Liver (tissue), 9 donors: Measurements from ENCODE around the gene GP1BB. TPM values are rescaled to one million over a fixed set of nuclear protein-coding genes. Genes with fewer than 3 reads are reported as not detected.

Experiments used
- DNase-seq: peaks from one replicate; pipeline ENCODE4 v3.0.0-alpha.2; 2017; ENCODE audit warnings: low spot score
- H3K27ac ChIP-seq, 2 donors: one replicate each; pipeline ENCODE4 v1.7.0; 2013; ENCODE audit warnings: inconsistent platforms in 2 of 2, low read length in 2 of 2, control low read depth in 1 of 2, low read depth in 1 of 2, mild to moderate bottlenecking in 1 of 2
- H3K27me3 ChIP-seq, 4 donors: one replicate each; pipeline versions ENCODE4 v1.6.1 to v1.7.0; 2013; ENCODE audit warnings: low read length in 3 of 4, inconsistent platforms in 1 of 4, mild to moderate bottlenecking in 1 of 4, moderate library complexity in 1 of 4; ENCODE audit not compliant: control insufficient read depth in 4 of 4, insufficient read depth in 4 of 4
- H3K36me3 ChIP-seq, 4 donors: one replicate each; pipeline versions ENCODE4 v1.6.1 to v1.7.0; 2013; ENCODE audit warnings: low read length in 3 of 4, mild to moderate bottlenecking in 3 of 4, low read depth in 1 of 4, moderate library complexity in 1 of 4; ENCODE audit not compliant: control insufficient read depth in 4 of 4, insufficient read depth in 3 of 4
- H3K4me1 ChIP-seq, 4 donors: one replicate each; pipeline versions ENCODE4 v1.6.1 to v1.7.0; 2013; ENCODE audit warnings: low read length in 3 of 4, mild to moderate bottlenecking in 3 of 4, moderate library complexity in 1 of 4; ENCODE audit not compliant: control insufficient read depth in 4 of 4, insufficient read depth in 4 of 4
- H3K4me3 ChIP-seq, 3 donors: one replicate each; pipeline versions ENCODE4 v1.6.1 to v1.7.0; 2013; ENCODE audit warnings: low read length in 3 of 3, control low read depth in 1 of 3, low read depth in 1 of 3, mild to moderate bottlenecking in 1 of 3
- H3K9ac ChIP-seq, 2 donors: one replicate each; pipeline ENCODE4 v1.7.0; 2013; ENCODE audit warnings: low read length in 2 of 2, mild to moderate bottlenecking in 2 of 2, moderate library complexity in 2 of 2, control low read depth in 1 of 2, low read depth in 1 of 2
- H3K9me3 ChIP-seq, 4 donors: one replicate each; pipeline versions ENCODE4 v1.6.1 to v1.7.0; 2013; ENCODE audit warnings: low read length in 3 of 4; ENCODE audit not compliant: control insufficient read depth in 4 of 4
- FOXA1 ChIP-seq: IDR thresholded peaks from 2 replicates; pipeline ENCODE4 v1.6.1; 2016; ENCODE audit warnings: antibody characterized with exemption
- FOXA2 ChIP-seq: IDR thresholded peaks from 2 replicates; pipeline ENCODE4 v1.6.1; 2016; ENCODE audit warnings: antibody characterized with exemption
- GABPA ChIP-seq, 2 donors: IDR thresholded peaks in 1 of 2; conservative IDR thresholded peaks in 1 of 2; 2 replicates each; pipeline ENCODE4 v1.6.1; 2016; ENCODE audit warnings: antibody characterized with exemption in 2 of 2, mild to moderate bottlenecking in 1 of 2, moderate library complexity in 1 of 2
- HNF4A ChIP-seq, 2 donors: conservative IDR thresholded peaks; 2 replicates each; pipeline ENCODE4 v1.6.1; 2016; ENCODE audit warnings: antibody characterized with exemption in 2 of 2, mild to moderate bottlenecking in 2 of 2
- HNF4G ChIP-seq: IDR thresholded peaks from 2 replicates; pipeline ENCODE4 v1.6.1; 2016; ENCODE audit warnings: antibody characterized with exemption
- JUND ChIP-seq, 2 donors: IDR thresholded peaks; 2 replicates each; pipeline ENCODE4 v1.6.1; 2016; ENCODE audit warnings: antibody characterized with exemption in 2 of 2
- NR2F2 ChIP-seq: IDR thresholded peaks from 2 replicates; pipeline ENCODE4 v1.6.1; 2016; ENCODE audit warnings: antibody characterized with exemption
- RAD21 ChIP-seq, 2 donors: IDR thresholded peaks; 2 replicates each; pipeline ENCODE4 v1.6.1; 2016; ENCODE audit warnings: antibody characterized with exemption in 2 of 2, mild to moderate bottlenecking in 2 of 2
- RXRA ChIP-seq, 2 donors: IDR thresholded peaks; 2 replicates each; pipeline ENCODE4 v1.6.1; 2017 to 2018; ENCODE audit warnings: antibody characterized with exemption in 2 of 2, mild to moderate bottlenecking in 1 of 2
- SP1 ChIP-seq: IDR thresholded peaks from 2 replicates; pipeline ENCODE4 v1.6.1; 2018; ENCODE audit warnings: antibody characterized with exemption, mild to moderate bottlenecking
- TAF1 ChIP-seq: conservative IDR thresholded peaks from 2 replicates; pipeline ENCODE4 v1.6.1; 2016; ENCODE audit warnings: antibody characterized with exemption, mild to moderate bottlenecking
- YY1 ChIP-seq: IDR thresholded peaks from 2 replicates; pipeline ENCODE4 v1.6.1; 2016; ENCODE audit warnings: antibody characterized with exemption, mild to moderate bottlenecking
- WGBS: extraction: QIAGEN DNeasy Blood & Tissue Kit; methylation state at CpG from one replicate; pipeline ENCODE4 v1.1.7; 2013; 5-methylcytosine and 5-hydroxymethylcytosine counted together
- polyA plus RNA-seq, 2 donors: library from polyadenylated mRNA; stranded (reverse) in 1 of 2; unstranded in 1 of 2; fragments of 200-250 nt in 1 of 2; fragments of >200 nt in 1 of 2; fragmentation: Nextera tagmentation in 1 of 2; extraction: Ambion mirVana in 1 of 2; gene quantifications; one replicate each; pipeline versions ENCODE4 v1.2.1 to v1.2.3, GENCODE V29; 2013 to 2015
- total RNA-seq, 2 donors: library from RNA; depleted of rRNA; stranded (reverse); fragments of >200 nt; gene quantifications; one replicate each; pipeline ENCODE4 v1.2.3, GENCODE V29; 2014
- TF ChIP-seq, protein P1 (sequence below): IDR thresholded peaks from 2 replicates; pipeline ENCODE4 v1.6.1; 2016; ENCODE audit warnings: antibody characterized with exemption
- TF ChIP-seq, protein P2 (sequence below): fragments of 150-350 bp; IDR thresholded peaks from 2 replicates; pipeline ENCODE4 v1.5.1; 2017; ENCODE audit warnings: improper control_type of control experiment, low read depth, low read length; ENCODE audit not compliant: missing input control
- TF ChIP-seq, protein P3 (sequence below): IDR thresholded peaks from 2 replicates; pipeline ENCODE4 v1.6.1; 2016; ENCODE audit warnings: antibody characterized with exemption, mild to moderate bottlenecking
- TF ChIP-seq, protein P4 (sequence below): IDR thresholded peaks from 2 replicates; pipeline ENCODE4 v1.6.1; 2016; ENCODE audit warnings: antibody characterized with exemption
- donor health status: healthy.
- donor health status: healthy.
- donor health status: healthy.
- donor health status: healthy.
- donor health status: healthy.

GP1BB gene
- total and polyA plus RNA-seq, 4 donors: 0.38 to 5.7 (median 0.51) TPM; not detected in 1

GRCh38 chr22:19735665-19736510, 12.5 kb downstream of the GP1BB start:
- H3K9me3 ChIP-seq: no peaks in the 10 kb centered on the region
- H3K4me1 ChIP-seq: peaks cover 0 to 4% (median under 1%) of the 10 kb centered on the region in 4 donors
- H3K36me3 ChIP-seq: no peaks in the 10 kb centered on the region
- no peak overlapping the region for H3K9ac ChIP-seq
- no peak overlapping the region for H3K27ac ChIP-seq
- DNase-seq: no peak
- TF ChIP-seq GABPA (IDR thresholded peaks at IDR 0.05 in 1 of 2, conservative IDR thresholded peaks at IDR 0.05 in 1 of 2) (no peak), SP1 (no peak), JUND (IDR thresholded peaks at IDR 0.05) (no peak), HNF4G (no peak), YY1 (no peak), RAD21 (IDR thresholded peaks at IDR 0.05) (no peak), HNF4A (conservative IDR thresholded peaks at IDR 0.05) (no peak), NR2F2 (no peak), RXRA (IDR thresholded peaks at IDR 0.05) (no peak), FOXA1 (no peak), FOXA2 (no peak), TAF1 (no peak)
- TF ChIP-seq, protein P1, sequence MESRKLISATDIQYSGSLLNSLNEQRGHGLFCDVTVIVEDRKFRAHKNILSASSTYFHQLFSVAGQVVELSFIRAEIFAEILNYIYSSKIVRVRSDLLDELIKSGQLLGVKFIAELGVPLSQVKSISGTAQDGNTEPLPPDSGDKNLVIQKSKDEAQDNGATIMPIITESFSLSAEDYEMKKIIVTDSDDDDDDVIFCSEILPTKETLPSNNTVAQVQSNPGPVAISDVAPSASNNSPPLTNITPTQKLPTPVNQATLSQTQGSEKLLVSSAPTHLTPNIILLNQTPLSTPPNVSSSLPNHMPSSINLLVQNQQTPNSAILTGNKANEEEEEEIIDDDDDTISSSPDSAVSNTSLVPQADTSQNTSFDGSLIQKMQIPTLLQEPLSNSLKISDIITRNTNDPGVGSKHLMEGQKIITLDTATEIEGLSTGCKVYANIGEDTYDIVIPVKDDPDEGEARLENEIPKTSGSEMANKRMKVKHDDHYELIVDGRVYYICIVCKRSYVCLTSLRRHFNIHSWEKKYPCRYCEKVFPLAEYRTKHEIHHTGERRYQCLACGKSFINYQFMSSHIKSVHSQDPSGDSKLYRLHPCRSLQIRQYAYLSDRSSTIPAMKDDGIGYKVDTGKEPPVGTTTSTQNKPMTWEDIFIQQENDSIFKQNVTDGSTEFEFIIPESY: no peak
- TF ChIP-seq, protein P2, sequence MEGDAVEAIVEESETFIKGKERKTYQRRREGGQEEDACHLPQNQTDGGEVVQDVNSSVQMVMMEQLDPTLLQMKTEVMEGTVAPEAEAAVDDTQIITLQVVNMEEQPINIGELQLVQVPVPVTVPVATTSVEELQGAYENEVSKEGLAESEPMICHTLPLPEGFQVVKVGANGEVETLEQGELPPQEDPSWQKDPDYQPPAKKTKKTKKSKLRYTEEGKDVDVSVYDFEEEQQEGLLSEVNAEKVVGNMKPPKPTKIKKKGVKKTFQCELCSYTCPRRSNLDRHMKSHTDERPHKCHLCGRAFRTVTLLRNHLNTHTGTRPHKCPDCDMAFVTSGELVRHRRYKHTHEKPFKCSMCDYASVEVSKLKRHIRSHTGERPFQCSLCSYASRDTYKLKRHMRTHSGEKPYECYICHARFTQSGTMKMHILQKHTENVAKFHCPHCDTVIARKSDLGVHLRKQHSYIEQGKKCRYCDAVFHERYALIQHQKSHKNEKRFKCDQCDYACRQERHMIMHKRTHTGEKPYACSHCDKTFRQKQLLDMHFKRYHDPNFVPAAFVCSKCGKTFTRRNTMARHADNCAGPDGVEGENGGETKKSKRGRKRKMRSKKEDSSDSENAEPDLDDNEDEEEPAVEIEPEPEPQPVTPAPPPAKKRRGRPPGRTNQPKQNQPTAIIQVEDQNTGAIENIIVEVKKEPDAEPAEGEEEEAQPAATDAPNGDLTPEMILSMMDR: no peak
- TF ChIP-seq, protein P3, sequence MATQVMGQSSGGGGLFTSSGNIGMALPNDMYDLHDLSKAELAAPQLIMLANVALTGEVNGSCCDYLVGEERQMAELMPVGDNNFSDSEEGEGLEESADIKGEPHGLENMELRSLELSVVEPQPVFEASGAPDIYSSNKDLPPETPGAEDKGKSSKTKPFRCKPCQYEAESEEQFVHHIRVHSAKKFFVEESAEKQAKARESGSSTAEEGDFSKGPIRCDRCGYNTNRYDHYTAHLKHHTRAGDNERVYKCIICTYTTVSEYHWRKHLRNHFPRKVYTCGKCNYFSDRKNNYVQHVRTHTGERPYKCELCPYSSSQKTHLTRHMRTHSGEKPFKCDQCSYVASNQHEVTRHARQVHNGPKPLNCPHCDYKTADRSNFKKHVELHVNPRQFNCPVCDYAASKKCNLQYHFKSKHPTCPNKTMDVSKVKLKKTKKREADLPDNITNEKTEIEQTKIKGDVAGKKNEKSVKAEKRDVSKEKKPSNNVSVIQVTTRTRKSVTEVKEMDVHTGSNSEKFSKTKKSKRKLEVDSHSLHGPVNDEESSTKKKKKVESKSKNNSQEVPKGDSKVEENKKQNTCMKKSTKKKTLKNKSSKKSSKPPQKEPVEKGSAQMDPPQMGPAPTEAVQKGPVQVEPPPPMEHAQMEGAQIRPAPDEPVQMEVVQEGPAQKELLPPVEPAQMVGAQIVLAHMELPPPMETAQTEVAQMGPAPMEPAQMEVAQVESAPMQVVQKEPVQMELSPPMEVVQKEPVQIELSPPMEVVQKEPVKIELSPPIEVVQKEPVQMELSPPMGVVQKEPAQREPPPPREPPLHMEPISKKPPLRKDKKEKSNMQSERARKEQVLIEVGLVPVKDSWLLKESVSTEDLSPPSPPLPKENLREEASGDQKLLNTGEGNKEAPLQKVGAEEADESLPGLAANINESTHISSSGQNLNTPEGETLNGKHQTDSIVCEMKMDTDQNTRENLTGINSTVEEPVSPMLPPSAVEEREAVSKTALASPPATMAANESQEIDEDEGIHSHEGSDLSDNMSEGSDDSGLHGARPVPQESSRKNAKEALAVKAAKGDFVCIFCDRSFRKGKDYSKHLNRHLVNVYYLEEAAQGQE: no peak
- TF ChIP-seq, protein P4, sequence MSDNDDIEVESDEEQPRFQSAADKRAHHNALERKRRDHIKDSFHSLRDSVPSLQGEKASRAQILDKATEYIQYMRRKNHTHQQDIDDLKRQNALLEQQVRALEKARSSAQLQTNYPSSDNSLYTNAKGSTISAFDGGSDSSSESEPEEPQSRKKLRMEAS: no peak
- H3K27me3 ChIP-seq: no peaks in the 10 kb centered on the region
- no peak overlapping the region for H3K4me3 ChIP-seq
- WGBS: 85% methylated on average over 21 of the region's 21 CpGs
